Measurements from ENCODE around the gene MAGEA6.

The MAGEA6 gene

GRCh38 chrX:152733261-152733975 lies 36.1 kb downstream of the MAGEA6 start, which contains the start of the genes CSAG1 and MAGEA12:
Gene CSAG1, minus strand, starts transcription at chrX:152733721. Its CDS starts 1,261 bp downstream, at chrX:152732460.
Gene MAGEA12, plus strand, starts transcription at chrX:152733757. Its CDS starts 2,405 bp downstream, at chrX:152736162.
- no peak for DNase-seq

GRCh38 chrX:152725409-152725808 lies 44.1 kb downstream of the MAGEA6 start:
- no peak for DNase-seq

All from left hindlimb (tissue), 1 donor.